Nephron (organoid): ENCODE results near the gene MSRB3.

Experiments
- H3K27ac Mint-ChIP-seq, 3 experiments: 2 replicates each; pipeline ENCODE4 v1.8.0; 2020; ENCODE audit warnings: mixed read lengths in 3 of 3, mild to moderate bottlenecking in 2 of 3, moderate library complexity in 1 of 3
- H3K27me3 Mint-ChIP-seq: 2 replicates; pipeline ENCODE4 v1.8.0; 2021; ENCODE audit warnings: low read depth, mild to moderate bottlenecking, moderate library complexity, mixed read lengths
- H3K36me3 Mint-ChIP-seq: 2 replicates; pipeline ENCODE4 v1.8.0; 2020; ENCODE audit warnings: low read depth, mixed read lengths
- H3K4me1 Mint-ChIP-seq: 2 replicates; pipeline ENCODE4 v1.8.0; 2020; ENCODE audit warnings: mixed read lengths
- H3K4me3 Mint-ChIP-seq, 3 experiments: 2 replicates each; pipeline ENCODE4 v1.8.0; 2020; ENCODE audit warnings: mild to moderate bottlenecking in 3 of 3, mixed read lengths in 3 of 3, moderate library complexity in 2 of 3
- H3K9me3 Mint-ChIP-seq: 2 replicates; pipeline ENCODE4 v1.8.0; 2020; ENCODE audit warnings: mixed read lengths
- CTCF ChIP-seq, 3 experiments: fragments of 200-600 bp; sonication (generic); IDR thresholded peaks; one replicate each; pipeline ENCODE4 v1.5.0; 2021; ENCODE audit warnings: antibody characterized with exemption in 3 of 3; ENCODE audit not compliant: unreplicated experiment in 3 of 3

MSRB3 gene

GRCh38 chr12:65432114-65432513 is 153.6 kb downstream of the MSRB3 start:
- Mint-ChIP-seq H3K4me1 (peaks cover 9% of the 10 kb centered on the region), H3K36me3 (peaks cover 4% of the 10 kb centered on the region), H3K27me3 (no peaks in the 10 kb centered on the region), H3K9me3 (peaks cover 3% of the 10 kb centered on the region), H3K27ac (no peak overlapping the region), H3K4me3 (no peak overlapping the region)
- no peak for TF ChIP-seq CTCF (IDR thresholded peaks at IDR 0.05; ENCODE audit: unreplicated experiment in 3 of 3)

- no peak overlapping the region for H3K4me3 Mint-ChIP-seq
- peaks cover 7% of the 10 kb centered on the region for H3K36me3 Mint-ChIP-seq
- no peak overlapping the region for H3K27ac Mint-ChIP-seq
- H3K9me3 Mint-ChIP-seq: peaks cover 5% of the 10 kb centered on the region
- H3K27me3 Mint-ChIP-seq: no peaks in the 10 kb centered on the region
- no peak for TF ChIP-seq CTCF (IDR thresholded peaks at IDR 0.05; ENCODE audit: unreplicated experiment in 3 of 3)
- H3K4me1 Mint-ChIP-seq: peaks cover 9% of the 10 kb centered on the region
Observed at GRCh38 chr12:65432651-65433050, 154.2 kb downstream of the MSRB3 start.

DNA sequence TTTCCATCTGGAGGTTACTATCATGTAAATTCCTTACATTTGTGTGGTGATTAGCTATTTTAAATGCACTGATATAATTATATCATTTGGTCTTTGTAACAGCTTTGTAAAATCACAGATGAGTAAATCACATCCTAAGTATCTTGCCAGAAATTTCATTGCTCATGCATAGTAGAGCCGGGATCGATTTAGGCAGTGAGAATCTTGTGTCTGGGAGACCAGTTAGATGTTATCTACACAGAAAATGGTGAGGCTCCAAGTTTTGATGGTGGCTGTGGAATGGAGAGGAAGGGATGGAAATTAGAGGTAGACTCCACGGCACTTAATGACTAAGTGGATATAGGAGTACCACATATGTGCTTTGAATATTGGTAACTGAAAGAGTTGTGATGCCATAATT is 156.3 kb downstream of the MSRB3 start:
- peaks cover 20% of the 10 kb centered on the region for H3K36me3 Mint-ChIP-seq
- TF ChIP-seq CTCF (IDR thresholded peaks at IDR 0.05; ENCODE audit: unreplicated experiment in 3 of 3): no peak
- peaks cover 14% of the 10 kb centered on the region for H3K9me3 Mint-ChIP-seq
- H3K27ac Mint-ChIP-seq: no peak overlapping the region
- H3K4me1 Mint-ChIP-seq: peaks cover 4% of the 10 kb centered on the region
- no peaks in the 10 kb centered on the region for H3K27me3 Mint-ChIP-seq
- no peak overlapping the region for H3K4me3 Mint-ChIP-seq

DNA sequence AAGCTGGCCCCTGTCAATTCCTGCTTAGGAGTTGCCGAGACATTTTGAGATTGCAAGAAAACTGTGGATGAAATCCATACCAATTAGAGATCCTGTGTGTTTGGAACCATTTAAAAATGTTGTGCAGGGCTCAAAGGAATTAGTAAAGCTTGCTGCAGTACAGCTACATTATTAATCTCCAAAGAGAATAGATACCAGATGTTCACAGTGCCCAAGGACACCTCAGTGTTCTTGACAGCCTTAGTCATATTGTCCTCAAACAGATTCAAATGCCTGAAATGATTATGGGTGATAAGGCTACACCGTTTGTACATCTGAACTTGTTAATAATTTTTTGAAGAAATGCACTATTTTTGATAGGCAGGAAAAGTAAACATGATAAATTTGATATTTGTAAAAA is 164.6 kb downstream of the MSRB3 start:
- no peak for TF ChIP-seq CTCF (IDR thresholded peaks at IDR 0.05; ENCODE audit: unreplicated experiment in 3 of 3)
- H3K9me3 Mint-ChIP-seq: peaks cover 5% of the 10 kb centered on the region
- no peaks in the 10 kb centered on the region for H3K27me3 Mint-ChIP-seq
- no peak overlapping the region for H3K4me3 Mint-ChIP-seq
- H3K4me1 Mint-ChIP-seq: peaks cover 20% of the 10 kb centered on the region
- peaks cover 9% of the 10 kb centered on the region for H3K36me3 Mint-ChIP-seq
- H3K27ac Mint-ChIP-seq: peak overlapping the region in 2 of 3 experiments; percentile 55 to 79

DNA sequence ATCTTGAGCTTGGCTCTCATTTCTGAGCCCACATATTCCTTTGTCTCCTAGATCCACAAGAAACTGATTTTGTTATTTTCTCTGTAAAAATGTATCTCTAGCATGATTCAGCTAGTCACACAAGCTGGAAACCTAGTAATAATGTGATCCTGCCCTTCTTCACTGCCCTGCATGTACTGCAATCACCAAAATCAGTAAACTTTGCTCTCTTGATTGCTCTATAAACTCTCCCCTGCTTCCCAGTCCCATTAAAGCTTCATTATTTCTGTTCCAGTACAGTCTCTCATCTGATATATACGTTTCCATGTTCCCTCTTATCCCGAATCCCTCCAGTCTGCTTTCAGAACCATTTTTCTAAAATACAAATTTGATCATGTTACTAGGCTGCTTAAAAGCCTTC is 166.5 kb downstream of the MSRB3 start:
- Mint-ChIP-seq H3K36me3 (no peaks in the 10 kb centered on the region), H3K9me3 (no peaks in the 10 kb centered on the region), H3K4me3 (no peak overlapping the region), H3K4me1 (peaks cover 26% of the 10 kb centered on the region), H3K27me3 (no peaks in the 10 kb centered on the region), H3K27ac (peak overlapping the region in 2 of 3 experiments; percentile 58 to 63)
- no peak for TF ChIP-seq CTCF (IDR thresholded peaks at IDR 0.05; ENCODE audit: unreplicated experiment in 3 of 3)

DNA sequence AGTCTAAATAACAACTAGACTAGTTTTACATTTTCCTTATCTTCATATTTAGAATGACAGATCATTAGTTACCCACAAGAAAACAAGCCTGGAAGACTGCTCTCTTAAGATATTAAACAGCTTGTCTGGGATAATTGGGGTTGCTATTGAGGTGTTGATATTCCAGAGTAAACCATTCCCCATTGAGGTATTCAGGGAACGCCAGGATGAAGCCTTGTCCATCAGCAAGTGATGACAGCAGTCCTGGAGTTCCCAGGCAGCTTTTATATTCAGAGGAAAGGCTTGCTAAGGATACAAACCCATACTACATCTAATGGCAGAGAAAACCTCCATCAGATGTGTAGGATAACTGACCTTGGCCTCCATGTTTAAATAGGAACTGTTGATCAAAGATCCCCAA is 168.4 kb downstream of the MSRB3 start:
- no peak overlapping the region for H3K27ac Mint-ChIP-seq
- H3K4me1 Mint-ChIP-seq: peaks cover 45% of the 10 kb centered on the region
- no peak overlapping the region for H3K4me3 Mint-ChIP-seq
- H3K9me3 Mint-ChIP-seq: no peaks in the 10 kb centered on the region
- H3K27me3 Mint-ChIP-seq: no peaks in the 10 kb centered on the region
- no peak for TF ChIP-seq CTCF (IDR thresholded peaks at IDR 0.05; ENCODE audit: unreplicated experiment in 3 of 3)
- no peaks in the 10 kb centered on the region for H3K36me3 Mint-ChIP-seq
